ENCODE data around the gene PLB1. TPM values are rescaled to one million over a fixed set of nuclear protein-coding genes. Genes with fewer than 3 reads are reported as not detected.

PLB1 gene
- total and polyA plus RNA-seq, 2 experiments from 2014 or later: 0.06 to 0.21 TPM

DNA sequence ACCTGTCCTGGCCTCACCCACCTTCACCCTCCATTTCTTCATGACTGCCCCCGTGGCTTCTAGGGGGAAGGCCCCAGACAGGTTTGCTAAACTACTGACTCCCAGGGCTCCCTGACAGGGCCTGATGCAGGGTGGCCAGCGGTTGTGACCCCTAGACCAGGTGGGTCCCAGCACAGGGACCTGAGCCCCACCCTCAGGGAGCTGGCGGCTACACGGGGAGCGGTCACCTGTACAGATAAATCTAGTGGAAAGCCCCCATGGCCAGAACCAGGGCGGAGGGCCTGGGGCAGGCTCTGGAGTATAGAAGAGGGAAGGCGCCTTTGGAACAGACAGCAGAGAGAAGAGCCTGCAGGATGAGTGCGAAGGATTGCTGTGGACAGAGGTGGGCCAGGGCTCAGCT lies 42.5 kb upstream of the PLB1 start (continued):
- TF ChIP-seq, protein P1, sequence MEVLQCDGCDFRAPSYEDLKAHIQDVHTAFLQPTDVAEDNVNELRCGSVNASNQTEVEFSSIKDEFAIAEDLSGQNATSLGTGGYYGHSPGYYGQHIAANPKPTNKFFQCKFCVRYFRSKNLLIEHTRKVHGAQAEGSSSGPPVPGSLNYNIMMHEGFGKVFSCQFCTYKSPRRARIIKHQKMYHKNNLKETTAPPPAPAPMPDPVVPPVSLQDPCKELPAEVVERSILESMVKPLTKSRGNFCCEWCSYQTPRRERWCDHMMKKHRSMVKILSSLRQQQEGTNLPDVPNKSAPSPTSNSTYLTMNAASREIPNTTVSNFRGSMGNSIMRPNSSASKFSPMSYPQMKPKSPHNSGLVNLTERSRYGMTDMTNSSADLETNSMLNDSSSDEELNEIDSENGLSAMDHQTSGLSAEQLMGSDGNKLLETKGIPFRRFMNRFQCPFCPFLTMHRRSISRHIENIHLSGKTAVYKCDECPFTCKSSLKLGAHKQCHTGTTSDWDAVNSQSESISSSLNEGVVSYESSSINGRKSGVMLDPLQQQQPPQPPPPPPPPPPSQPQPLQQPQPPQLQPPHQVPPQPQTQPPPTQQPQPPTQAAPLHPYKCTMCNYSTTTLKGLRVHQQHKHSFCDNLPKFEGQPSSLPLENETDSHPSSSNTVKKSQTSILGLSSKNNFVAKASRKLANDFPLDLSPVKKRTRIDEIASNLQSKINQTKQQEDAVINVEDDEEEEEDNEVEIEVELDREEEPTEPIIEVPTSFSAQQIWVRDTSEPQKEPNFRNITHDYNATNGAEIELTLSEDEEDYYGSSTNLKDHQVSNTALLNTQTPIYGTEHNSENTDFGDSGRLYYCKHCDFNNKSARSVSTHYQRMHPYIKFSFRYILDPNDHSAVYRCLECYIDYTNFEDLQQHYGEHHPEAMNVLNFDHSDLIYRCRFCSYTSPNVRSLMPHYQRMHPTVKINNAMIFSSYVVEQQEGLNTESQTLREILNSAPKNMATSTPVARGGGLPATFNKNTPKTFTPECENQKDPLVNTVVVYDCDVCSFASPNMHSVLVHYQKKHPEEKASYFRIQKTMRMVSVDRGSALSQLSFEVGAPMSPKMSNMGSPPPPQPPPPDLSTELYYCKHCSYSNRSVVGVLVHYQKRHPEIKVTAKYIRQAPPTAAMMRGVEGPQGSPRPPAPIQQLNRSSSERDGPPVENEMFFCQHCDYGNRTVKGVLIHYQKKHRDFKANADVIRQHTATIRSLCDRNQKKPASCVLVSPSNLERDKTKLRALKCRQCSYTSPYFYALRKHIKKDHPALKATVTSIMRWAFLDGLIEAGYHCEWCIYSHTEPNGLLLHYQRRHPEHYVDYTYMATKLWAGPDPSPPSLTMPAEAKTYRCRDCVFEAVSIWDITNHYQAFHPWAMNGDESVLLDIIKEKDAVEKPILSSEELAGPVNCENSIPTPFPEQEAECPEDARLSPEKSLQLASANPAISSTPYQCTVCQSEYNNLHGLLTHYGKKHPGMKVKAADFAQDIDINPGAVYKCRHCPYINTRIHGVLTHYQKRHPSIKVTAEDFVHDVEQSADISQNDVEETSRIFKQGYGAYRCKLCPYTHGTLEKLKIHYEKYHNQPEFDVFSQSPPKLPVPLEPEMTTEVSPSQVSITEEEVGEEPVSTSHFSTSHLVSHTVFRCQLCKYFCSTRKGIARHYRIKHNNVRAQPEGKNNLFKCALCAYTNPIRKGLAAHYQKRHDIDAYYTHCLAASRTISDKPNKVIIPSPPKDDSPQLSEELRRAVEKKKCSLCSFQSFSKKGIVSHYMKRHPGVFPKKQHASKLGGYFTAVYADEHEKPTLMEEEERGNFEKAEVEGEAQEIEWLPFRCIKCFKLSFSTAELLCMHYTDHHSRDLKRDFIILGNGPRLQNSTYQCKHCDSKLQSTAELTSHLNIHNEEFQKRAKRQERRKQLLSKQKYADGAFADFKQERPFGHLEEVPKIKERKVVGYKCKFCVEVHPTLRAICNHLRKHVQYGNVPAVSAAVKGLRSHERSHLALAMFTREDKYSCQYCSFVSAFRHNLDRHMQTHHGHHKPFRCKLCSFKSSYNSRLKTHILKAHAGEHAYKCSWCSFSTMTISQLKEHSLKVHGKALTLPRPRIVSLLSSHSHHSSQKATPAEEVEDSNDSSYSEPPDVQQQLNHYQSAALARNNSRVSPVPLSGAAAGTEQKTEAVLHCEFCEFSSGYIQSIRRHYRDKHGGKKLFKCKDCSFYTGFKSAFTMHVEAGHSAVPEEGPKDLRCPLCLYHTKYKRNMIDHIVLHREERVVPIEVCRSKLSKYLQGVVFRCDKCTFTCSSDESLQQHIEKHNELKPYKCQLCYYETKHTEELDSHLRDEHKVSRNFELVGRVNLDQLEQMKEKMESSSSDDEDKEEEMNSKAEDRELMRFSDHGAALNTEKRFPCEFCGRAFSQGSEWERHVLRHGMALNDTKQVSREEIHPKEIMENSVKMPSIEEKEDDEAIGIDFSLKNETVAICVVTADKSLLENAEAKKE (CRISPR knock-in tag; IDR thresholded peaks at IDR 0.05): no peak
- TF ChIP-seq NANOG (IDR thresholded peaks at IDR 0.05; ENCODE audit: borderline replicate concordance): no peak
- no peak for TF ChIP-seq STAT1 (IDR thresholded peaks at IDR 0.05; ENCODE audit: unreplicated experiment)
- no peak for TF ChIP-seq ZNF331 (CRISPR knock-in tag; IDR thresholded peaks at IDR 0.05; ENCODE audit: low read depth)
- TF ChIP-seq EZH2phosphoT487 (IDR thresholded peaks at IDR 0.05; ENCODE audit: unreplicated experiment): no peak
- TF ChIP-seq, protein P2, sequence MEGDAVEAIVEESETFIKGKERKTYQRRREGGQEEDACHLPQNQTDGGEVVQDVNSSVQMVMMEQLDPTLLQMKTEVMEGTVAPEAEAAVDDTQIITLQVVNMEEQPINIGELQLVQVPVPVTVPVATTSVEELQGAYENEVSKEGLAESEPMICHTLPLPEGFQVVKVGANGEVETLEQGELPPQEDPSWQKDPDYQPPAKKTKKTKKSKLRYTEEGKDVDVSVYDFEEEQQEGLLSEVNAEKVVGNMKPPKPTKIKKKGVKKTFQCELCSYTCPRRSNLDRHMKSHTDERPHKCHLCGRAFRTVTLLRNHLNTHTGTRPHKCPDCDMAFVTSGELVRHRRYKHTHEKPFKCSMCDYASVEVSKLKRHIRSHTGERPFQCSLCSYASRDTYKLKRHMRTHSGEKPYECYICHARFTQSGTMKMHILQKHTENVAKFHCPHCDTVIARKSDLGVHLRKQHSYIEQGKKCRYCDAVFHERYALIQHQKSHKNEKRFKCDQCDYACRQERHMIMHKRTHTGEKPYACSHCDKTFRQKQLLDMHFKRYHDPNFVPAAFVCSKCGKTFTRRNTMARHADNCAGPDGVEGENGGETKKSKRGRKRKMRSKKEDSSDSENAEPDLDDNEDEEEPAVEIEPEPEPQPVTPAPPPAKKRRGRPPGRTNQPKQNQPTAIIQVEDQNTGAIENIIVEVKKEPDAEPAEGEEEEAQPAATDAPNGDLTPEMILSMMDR (conservative IDR thresholded peaks at IDR 0.05; ENCODE audit: low read depth in 2 of 2): no peak

DNA sequence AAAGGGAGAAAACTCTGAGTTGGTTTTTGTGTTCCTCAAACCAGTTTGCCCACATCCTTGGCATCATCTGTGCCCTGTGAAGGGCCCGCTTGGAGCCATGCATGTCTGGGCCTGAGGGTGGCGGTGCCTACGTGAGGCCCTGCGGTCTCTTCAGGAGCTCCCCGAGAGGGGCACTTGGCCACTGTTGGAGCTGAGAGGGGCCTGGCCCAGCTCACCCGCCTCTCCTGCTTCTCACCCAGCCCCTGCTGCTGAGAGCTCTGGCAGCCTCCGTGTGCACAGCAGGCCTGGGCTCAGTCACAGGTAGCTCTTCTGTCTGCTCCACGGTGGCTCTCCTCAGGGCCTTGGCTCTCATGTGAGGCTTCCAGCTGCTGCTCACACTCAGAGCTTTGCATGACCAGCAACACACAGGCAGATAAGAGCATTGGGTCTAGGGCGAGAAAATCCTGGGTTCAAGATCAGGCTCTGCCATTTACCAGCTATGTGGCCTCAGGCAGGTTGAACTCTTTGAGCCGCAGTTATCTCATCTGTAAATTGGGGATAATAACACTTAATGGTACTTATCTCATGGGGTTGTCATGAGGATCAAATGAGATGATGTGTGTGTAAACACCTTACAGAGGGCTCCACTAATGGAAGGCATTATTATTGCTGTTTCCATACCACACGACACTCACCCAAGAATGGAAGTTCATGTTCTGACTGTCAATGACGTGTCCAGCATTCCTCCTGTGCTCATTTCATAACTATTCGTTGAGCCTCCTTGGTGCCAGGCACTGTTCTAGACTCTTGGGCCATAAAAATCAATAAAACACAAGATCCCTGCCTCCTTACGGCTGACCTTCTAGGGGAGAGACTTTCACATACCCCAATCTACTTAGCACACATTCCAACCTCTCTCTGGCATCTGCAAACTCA lies 41.6 kb upstream of the PLB1 start:
- no peak overlapping the region for H3K4me3 Mint-ChIP-seq
- Histone ChIP-seq H3K27me3 (ENCODE audit: insufficient read depth) (no peaks in the 10 kb centered on the region), H2AFZ (no peak overlapping the region), H3K4me1 (ENCODE audit: insufficient read depth) (no peaks in the 10 kb centered on the region), H4K20me1 (replicated peaks; ENCODE audit: insufficient read depth) (no peaks in the 10 kb centered on the region), H3K79me2 (replicated peaks; ENCODE audit: insufficient read depth) (no peaks in the 10 kb centered on the region), H3F3A (replicated peaks; ENCODE audit: low read depth) (no peaks in the 10 kb centered on the region), H3K36me3 (ENCODE audit: insufficient read depth) (no peaks in the 10 kb centered on the region), H3K4me2 (no peak overlapping the region), H3K9me2 (ENCODE audit: insufficient read depth) (no peaks in the 10 kb centered on the region), H3K4me3 (no peak overlapping the region), H3K27ac (ENCODE audit: low read depth) (no peak overlapping the region)
- ATAC-seq (no peak), DNase-seq (ENCODE audit: low spot score) (no peak)
- H3K27ac Mint-ChIP-seq: no peak overlapping the region
- peaks cover 5% of the 10 kb centered on the region; the same call in 2 of the 3 replicates for H3K4me1 Mint-ChIP-seq
- no peaks in the 10 kb centered on the region for H3K9me3 Mint-ChIP-seq
- H3K36me3 Mint-ChIP-seq (ENCODE audit: low read depth): no peaks in the 10 kb centered on the region
- H3K27me3 Mint-ChIP-seq (ENCODE audit: insufficient read depth, low read depth, poor library complexity): peaks cover 5% of the 10 kb centered on the region
- no peak for TF ChIP-seq CREB1 (CRISPR knock-in tag; IDR thresholded peaks at IDR 0.05; ENCODE audit: low read depth)
- TF ChIP-seq, protein P3, sequence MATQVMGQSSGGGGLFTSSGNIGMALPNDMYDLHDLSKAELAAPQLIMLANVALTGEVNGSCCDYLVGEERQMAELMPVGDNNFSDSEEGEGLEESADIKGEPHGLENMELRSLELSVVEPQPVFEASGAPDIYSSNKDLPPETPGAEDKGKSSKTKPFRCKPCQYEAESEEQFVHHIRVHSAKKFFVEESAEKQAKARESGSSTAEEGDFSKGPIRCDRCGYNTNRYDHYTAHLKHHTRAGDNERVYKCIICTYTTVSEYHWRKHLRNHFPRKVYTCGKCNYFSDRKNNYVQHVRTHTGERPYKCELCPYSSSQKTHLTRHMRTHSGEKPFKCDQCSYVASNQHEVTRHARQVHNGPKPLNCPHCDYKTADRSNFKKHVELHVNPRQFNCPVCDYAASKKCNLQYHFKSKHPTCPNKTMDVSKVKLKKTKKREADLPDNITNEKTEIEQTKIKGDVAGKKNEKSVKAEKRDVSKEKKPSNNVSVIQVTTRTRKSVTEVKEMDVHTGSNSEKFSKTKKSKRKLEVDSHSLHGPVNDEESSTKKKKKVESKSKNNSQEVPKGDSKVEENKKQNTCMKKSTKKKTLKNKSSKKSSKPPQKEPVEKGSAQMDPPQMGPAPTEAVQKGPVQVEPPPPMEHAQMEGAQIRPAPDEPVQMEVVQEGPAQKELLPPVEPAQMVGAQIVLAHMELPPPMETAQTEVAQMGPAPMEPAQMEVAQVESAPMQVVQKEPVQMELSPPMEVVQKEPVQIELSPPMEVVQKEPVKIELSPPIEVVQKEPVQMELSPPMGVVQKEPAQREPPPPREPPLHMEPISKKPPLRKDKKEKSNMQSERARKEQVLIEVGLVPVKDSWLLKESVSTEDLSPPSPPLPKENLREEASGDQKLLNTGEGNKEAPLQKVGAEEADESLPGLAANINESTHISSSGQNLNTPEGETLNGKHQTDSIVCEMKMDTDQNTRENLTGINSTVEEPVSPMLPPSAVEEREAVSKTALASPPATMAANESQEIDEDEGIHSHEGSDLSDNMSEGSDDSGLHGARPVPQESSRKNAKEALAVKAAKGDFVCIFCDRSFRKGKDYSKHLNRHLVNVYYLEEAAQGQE (IDR thresholded peaks at IDR 0.05; ENCODE audit: unreplicated experiment): no peak
- TF ChIP-seq EZH2 (IDR thresholded peaks at IDR 0.05; ENCODE audit: low read depth, unreplicated experiment): no peak
- TF ChIP-seq JUNB (IDR thresholded peaks at IDR 0.05; ENCODE audit: unreplicated experiment): no peak
- no peak for TF ChIP-seq ZNF114 (CRISPR knock-in tag; IDR thresholded peaks at IDR 0.05)
- TF ChIP-seq NANOG (IDR thresholded peaks at IDR 0.05; ENCODE audit: borderline replicate concordance): no peak
- no peak for TF ChIP-seq STAT1 (IDR thresholded peaks at IDR 0.05; ENCODE audit: unreplicated experiment)
- TF ChIP-seq POLR2AphosphoS5 (IDR thresholded peaks at IDR 0.05; ENCODE audit: low read depth): no peak
